Colonic mucosa (tissue), 4 donors: ENCODE results near the gene HAUS7. TPM values are rescaled to one million over a fixed set of nuclear protein-coding genes. Genes with fewer than 3 reads are reported as not detected.
A peak's percentile ranks its signal among the peaks of the same experiment; 100 is the strongest.

Experiments used
- DNase-seq: peaks from one replicate; pipeline ENCODE4 v3.0.0-alpha.2; 2020
- H3K27ac ChIP-seq: fragments of 200-600 bp; one replicate; pipeline ENCODE4 v1.8.0; 2021
- H3K27me3 ChIP-seq: fragments of 200-600 bp; one replicate; pipeline ENCODE4 v1.8.0; 2021
- H3K36me3 ChIP-seq: fragments of 200-600 bp; one replicate; pipeline ENCODE4 v1.8.0; 2021
- H3K4me1 ChIP-seq: fragments of 200-600 bp; one replicate; pipeline ENCODE4 v1.8.0; 2021; ENCODE audit warnings: mild to moderate bottlenecking
- H3K4me3 ChIP-seq: fragments of 200-600 bp; one replicate; pipeline ENCODE4 v1.8.0; 2021
- H3K9ac ChIP-seq, 2 donors: one replicate each; pipeline ENCODE4 v1.7.0; 2013; ENCODE audit warnings: control low read depth in 2 of 2, low read depth in 2 of 2, low read length in 2 of 2
- H3K9me3 ChIP-seq: fragments of 200-600 bp; one replicate; pipeline ENCODE4 v1.8.0; 2021
- intact Hi-C: fragments of 100-400 bp; cut with DNase I; formaldehyde crosslinking; loops from one replicate; pipeline ENCODE4 v1.14.1; 2022
- total RNA-seq, 2 donors: library from RNA; stranded (reverse); fragmentation: NEBNext Ultra II Directional in 1 of 2; extraction: Animal tissue kit (Norgen Biotek cat#: 25700) in 1 of 2; gene quantifications; one replicate each; pipeline ENCODE4 v1.2.1, GENCODE V29; 2021
- TF ChIP-seq, protein P1 (sequence below): fragments of 200-600 bp; IDR thresholded peaks from one replicate; pipeline ENCODE4 v1.8.0; 2022; ENCODE audit warnings: antibody characterized with exemption, mild to moderate bottlenecking
- donor health status: healthy.
- donor health status: DM: no; HTN: no; CAD: no.
- donor health status: DM: no; HTN: no; CAD: no.

HAUS7 gene
- total RNA-seq, 2 donors from 2014 or later: 18.9 to 47.8 TPM

DNA sequence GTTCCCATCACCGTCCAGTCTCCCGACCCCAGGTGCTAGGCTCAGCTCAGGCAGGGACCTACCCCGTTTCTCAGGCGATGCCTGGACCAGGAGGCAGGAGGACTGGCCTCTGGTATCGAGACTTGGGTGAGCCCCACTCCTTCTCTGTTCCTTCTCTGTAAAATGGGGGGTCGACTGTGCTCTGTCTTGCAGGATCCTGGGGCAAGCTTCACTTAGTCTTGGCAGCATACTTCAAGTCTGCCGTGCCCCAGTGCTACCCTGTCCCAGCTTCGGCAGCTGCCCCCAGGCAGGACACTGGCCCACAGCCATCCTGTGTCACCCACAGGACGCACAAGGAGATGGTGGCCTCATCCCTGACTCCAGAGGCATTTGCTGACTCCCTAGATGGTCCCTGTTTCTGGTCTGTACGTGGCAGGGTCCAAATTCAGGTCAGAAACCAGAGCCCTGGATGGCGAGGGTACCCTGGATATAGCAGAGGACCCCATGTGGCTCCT is 7.0 kb upstream of the HAUS7 start:
- H3K4me1 ChIP-seq: no peaks in the 10 kb centered on the region
- intact Hi-C loops: no loop called here
- no peaks in the 10 kb centered on the region for H3K27me3 ChIP-seq
- no peak for DNase-seq
- no peaks in the 10 kb centered on the region for H3K9me3 ChIP-seq
- H3K27ac ChIP-seq: no peak overlapping the region
- no peak overlapping the region for H3K9ac ChIP-seq
- H3K36me3 ChIP-seq: no peaks in the 10 kb centered on the region
- TF ChIP-seq, protein P1, sequence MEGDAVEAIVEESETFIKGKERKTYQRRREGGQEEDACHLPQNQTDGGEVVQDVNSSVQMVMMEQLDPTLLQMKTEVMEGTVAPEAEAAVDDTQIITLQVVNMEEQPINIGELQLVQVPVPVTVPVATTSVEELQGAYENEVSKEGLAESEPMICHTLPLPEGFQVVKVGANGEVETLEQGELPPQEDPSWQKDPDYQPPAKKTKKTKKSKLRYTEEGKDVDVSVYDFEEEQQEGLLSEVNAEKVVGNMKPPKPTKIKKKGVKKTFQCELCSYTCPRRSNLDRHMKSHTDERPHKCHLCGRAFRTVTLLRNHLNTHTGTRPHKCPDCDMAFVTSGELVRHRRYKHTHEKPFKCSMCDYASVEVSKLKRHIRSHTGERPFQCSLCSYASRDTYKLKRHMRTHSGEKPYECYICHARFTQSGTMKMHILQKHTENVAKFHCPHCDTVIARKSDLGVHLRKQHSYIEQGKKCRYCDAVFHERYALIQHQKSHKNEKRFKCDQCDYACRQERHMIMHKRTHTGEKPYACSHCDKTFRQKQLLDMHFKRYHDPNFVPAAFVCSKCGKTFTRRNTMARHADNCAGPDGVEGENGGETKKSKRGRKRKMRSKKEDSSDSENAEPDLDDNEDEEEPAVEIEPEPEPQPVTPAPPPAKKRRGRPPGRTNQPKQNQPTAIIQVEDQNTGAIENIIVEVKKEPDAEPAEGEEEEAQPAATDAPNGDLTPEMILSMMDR: no peak
- H3K4me3 ChIP-seq: no peak overlapping the region

DNA sequence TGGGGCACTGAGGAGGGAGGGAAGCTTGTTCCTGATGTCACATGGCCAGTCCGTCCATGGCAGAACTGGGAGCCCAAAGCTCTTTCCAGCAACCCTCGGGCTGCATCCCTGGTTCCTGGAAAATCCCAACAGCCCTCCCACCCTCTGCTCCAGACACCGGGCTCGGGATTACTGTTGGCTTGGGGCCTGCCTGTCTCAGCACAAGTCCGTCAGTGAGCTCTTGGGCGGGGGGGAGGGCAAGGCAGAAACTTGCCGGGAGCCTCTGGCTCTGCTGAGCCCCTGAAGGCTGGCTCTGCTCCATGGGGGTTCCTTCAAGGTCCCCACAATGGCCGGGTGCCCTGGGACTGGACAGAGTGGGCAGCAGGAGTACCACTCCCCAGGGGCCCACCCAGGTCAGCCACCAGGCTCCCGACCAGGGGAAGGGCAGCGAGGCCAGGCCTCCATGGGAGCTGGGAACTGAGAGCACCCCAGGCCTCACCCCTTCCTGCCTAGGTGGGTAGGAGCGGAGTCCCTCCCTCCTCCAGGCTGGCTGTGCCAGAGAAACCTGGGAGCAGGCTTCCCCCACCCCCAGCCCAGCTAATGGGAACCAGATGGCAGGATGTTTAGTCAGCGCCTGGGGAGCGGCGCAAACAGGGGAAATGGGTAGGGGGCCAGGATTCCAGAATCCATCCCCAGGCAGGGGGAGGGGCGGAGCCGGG is 6.4 kb upstream of the HAUS7 start:
- TF ChIP-seq, protein P1: no peak
- intact Hi-C loops: no loop called here
- no peak for DNase-seq
- H3K36me3 ChIP-seq: no peaks in the 10 kb centered on the region
- H3K27ac ChIP-seq: no peak overlapping the region
- H3K9me3 ChIP-seq: no peaks in the 10 kb centered on the region
- no peak overlapping the region for H3K4me3 ChIP-seq
- no peak overlapping the region for H3K9ac ChIP-seq
- no peaks in the 10 kb centered on the region for H3K27me3 ChIP-seq
- H3K4me1 ChIP-seq: no peaks in the 10 kb centered on the region

DNA sequence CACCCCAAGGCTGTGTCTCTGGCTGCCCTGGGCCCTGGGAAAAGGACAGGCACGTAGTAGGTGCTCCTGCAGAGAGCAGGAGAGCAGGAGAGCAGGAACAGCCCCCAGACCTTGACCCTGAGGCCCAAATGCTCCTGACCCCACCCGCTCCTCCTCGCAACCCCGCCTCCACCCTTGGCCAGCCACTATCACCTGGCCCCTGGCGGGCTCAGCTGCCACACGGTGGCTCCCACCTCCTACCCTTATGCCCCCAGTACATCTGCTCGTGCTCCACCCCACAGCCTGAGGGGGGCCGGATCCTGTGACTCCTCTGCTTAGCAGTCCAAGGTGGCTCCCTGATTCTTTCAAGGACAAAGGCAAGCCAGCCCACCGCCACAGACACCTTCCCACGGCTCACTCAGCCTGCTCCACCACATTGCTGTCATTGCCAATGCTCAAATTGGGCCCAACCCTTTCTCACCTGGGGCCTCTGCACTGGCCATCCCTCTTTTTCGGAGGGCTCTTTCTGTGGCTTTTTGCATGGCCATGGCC is 5.4 kb upstream of the HAUS7 start:
- H3K27me3 ChIP-seq: no peaks in the 10 kb centered on the region
- intact Hi-C loops: no loop called here
- no peak for DNase-seq

DNA sequence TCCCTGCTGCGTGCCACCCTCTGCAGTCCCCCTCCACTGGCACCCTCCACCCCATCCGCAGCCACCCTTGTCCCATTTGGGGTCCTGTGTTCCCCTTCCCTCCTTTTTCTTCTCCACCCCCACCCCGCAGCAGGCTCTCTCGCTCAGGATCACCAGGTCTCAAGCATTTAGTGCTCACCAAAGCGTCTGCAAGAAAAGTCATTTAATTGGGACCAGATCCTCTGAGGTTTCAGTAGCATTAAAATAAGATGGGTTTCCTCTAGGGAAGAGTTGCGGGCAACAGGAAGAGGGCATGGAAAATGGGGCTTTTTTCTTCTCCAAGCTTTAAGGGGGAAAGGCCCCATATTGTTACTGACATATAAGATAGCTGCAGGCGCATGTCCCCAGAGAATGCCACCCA is 4.9 kb upstream of the HAUS7 start:
- intact Hi-C loops: no loop called here
- no peaks in the 10 kb centered on the region for H3K4me1 ChIP-seq
- no peaks in the 10 kb centered on the region for H3K36me3 ChIP-seq
- H3K27ac ChIP-seq: no peak overlapping the region
- H3K9ac ChIP-seq: no peak overlapping the region
- TF ChIP-seq, protein P1: no peak
- H3K27me3 ChIP-seq: no peaks in the 10 kb centered on the region
- H3K9me3 ChIP-seq: no peaks in the 10 kb centered on the region
- no peak overlapping the region for H3K4me3 ChIP-seq
- DNase-seq: no peak

More for the DNA sequence above, 5.4 kb upstream of the HAUS7 start:
- Histone ChIP-seq H3K36me3 (no peaks in the 10 kb centered on the region), H3K9ac (no peak overlapping the region), H3K9me3 (no peaks in the 10 kb centered on the region), H3K4me3 (no peak overlapping the region), H3K27ac (no peak overlapping the region), H3K4me1 (no peaks in the 10 kb centered on the region)
- TF ChIP-seq, protein P1: no peak

DNA sequence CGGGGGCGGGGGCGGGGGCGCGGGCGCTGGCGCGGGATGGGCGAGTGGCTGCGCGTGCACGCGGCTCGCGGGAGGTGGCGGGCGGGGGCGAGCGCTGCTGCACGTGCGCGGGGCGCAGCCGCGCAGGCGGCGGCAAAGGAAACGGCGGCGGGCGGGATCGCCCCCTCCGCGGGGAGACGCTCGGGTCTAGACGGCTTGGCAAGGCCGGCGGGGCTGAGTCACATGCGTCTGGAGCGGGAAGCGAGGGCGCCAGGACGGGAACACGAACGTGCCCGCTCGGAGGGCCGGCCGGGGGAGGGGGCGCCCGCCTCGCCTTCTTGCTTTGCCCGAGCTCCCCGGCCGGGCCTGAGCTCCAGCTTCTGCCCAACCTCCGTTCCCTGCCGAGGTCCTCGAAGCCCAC is 4.3 kb upstream of the HAUS7 start:
- TF ChIP-seq, protein P1: no peak
- no peak overlapping the region for H3K9ac ChIP-seq
- H3K27me3 ChIP-seq: no peaks in the 10 kb centered on the region
- DNase-seq: peak; percentile 38
- H3K27ac ChIP-seq: no peak overlapping the region
- H3K4me1 ChIP-seq: no peaks in the 10 kb centered on the region
- H3K4me3 ChIP-seq: peak overlapping the region; percentile 9
- H3K36me3 ChIP-seq: no peaks in the 10 kb centered on the region
- H3K9me3 ChIP-seq: no peaks in the 10 kb centered on the region
- intact Hi-C loops: no loop called here
